WTC11 (cell line): ENCODE data around the gene PDE11A. TPM values are rescaled to one million over a fixed set of nuclear protein-coding genes. Genes with fewer than 3 reads are reported as not detected.

ENCODE experiments used
- ATAC-seq: fragments of 200-7000 bp; cut with Tn5 transposase; 2 replicates; pipeline ENCODE4 v1.10.0; 2021; ENCODE audit warnings: mild to moderate bottlenecking, moderate library complexity
- CTCF ChIA-PET: fragments of 300-600 bp; sonication (Branson Sonifier 250); formaldehyde crosslinking; loops from one replicate; lab custom pipeline; 2021; ENCODE audit warnings: antibody characterized with exemption; lab: Charles Lee
- POLR2A ChIA-PET: fragments of 350-600 bp; sonication (Branson Sonifier 250); formaldehyde crosslinking; loops from one replicate; lab custom pipeline; 2021; ENCODE audit warnings: antibody characterized with exemption; lab: Charles Lee
- DNase-seq: peaks from one replicate; pipeline ENCODE4 v3.0.0; 2021; ENCODE audit warnings: low spot score
- H3K27ac Mint-ChIP-seq: 2 replicates; pipeline ENCODE4 v1.8.0; 2021; ENCODE audit warnings: mixed read lengths
- H3K27me3 Mint-ChIP-seq: 2 replicates; pipeline ENCODE4 v1.8.0; 2021; ENCODE audit warnings: low read depth, mild to moderate bottlenecking, moderate library complexity, mixed read lengths
- H3K36me3 Mint-ChIP-seq: 2 replicates; pipeline ENCODE4 v1.8.0; 2021; ENCODE audit warnings: mixed read lengths
- H3K4me1 Mint-ChIP-seq: 2 replicates; pipeline ENCODE4 v1.8.0; 2022; ENCODE audit warnings: mixed read lengths
- H3K4me3 Mint-ChIP-seq: 2 replicates; pipeline ENCODE4 v1.8.0; 2021; ENCODE audit warnings: mild to moderate bottlenecking, moderate library complexity, mixed read lengths
- H3K9me3 Mint-ChIP-seq: 2 replicates; pipeline ENCODE4 v1.8.0; 2021; ENCODE audit warnings: mixed read lengths
- AFF4 ChIP-seq: sonication (generic); formaldehyde crosslinking; IDR thresholded peaks from 2 replicates; pipeline ENCODE4 v1.8.1; 2023; ENCODE audit warnings: mild to moderate bottlenecking, missing genetic modification reagents, borderline replicate concordance
- EMX1 ChIP-seq: fragments of 250-450 bp; sonication (Bioruptor Pico); IDR thresholded peaks from 2 replicates; pipeline ENCODE4 v1.8.0; 2021; ENCODE audit warnings: mild to moderate bottlenecking
- FOXJ3 ChIP-seq: sonication (generic); formaldehyde crosslinking; IDR thresholded peaks from 2 replicates; pipeline ENCODE4 v1.9.0; 2021; ENCODE audit warnings: missing genetic modification reagents, mild to moderate bottlenecking, borderline replicate concordance
- FOXP4 ChIP-seq: sonication (generic); formaldehyde crosslinking; IDR thresholded peaks from 2 replicates; pipeline ENCODE4 v1.8.0; 2022; ENCODE audit warnings: mild to moderate bottlenecking, missing genetic modification reagents
- JAZF1 ChIP-seq: fragments of 250-450 bp; sonication (Bioruptor Pico); IDR thresholded peaks from 2 replicates; pipeline ENCODE4 v1.9.0; 2021; ENCODE audit warnings: moderate library complexity, mild to moderate bottlenecking, inconsistent platforms
- MYBL2 ChIP-seq: sonication (generic); formaldehyde crosslinking; IDR thresholded peaks from 2 replicates; pipeline ENCODE4 v1.8.1; 2023; ENCODE audit warnings: mild to moderate bottlenecking, moderate library complexity, missing genetic modification reagents
- PRDM15 ChIP-seq: sonication (generic); formaldehyde crosslinking; IDR thresholded peaks from 2 replicates; pipeline ENCODE4 v1.8.0; 2022; ENCODE audit warnings: missing genetic modification reagents
- RELA ChIP-seq: sonication (generic); formaldehyde crosslinking; IDR thresholded peaks from 2 replicates; pipeline ENCODE4 v1.8.1; 2022; ENCODE audit warnings: missing genetic modification reagents, mild to moderate bottlenecking, borderline replicate concordance
- STAT6 ChIP-seq: sonication (generic); formaldehyde crosslinking; conservative IDR thresholded peaks from 2 replicates; pipeline ENCODE4 v1.8.1; 2023; ENCODE audit warnings: mild to moderate bottlenecking, low read depth, missing genetic modification reagents, moderate library complexity
- TEAD1 ChIP-seq: sonication (generic); formaldehyde crosslinking; IDR thresholded peaks from 2 replicates; pipeline ENCODE4 v1.8.0; 2022; ENCODE audit warnings: mild to moderate bottlenecking, missing genetic modification reagents
- TEAD4 ChIP-seq: sonication (generic); formaldehyde crosslinking; IDR thresholded peaks from 2 replicates; pipeline ENCODE4 v1.8.0; 2022; ENCODE audit warnings: mild to moderate bottlenecking, missing genetic modification reagents
- USF2 ChIP-seq: sonication (generic); formaldehyde crosslinking; IDR thresholded peaks from 2 replicates; pipeline ENCODE4 v1.8.1; 2023; ENCODE audit warnings: mild to moderate bottlenecking, missing genetic modification reagents, moderate library complexity
- ZNF232 ChIP-seq: sonication (generic); formaldehyde crosslinking; IDR thresholded peaks from 2 replicates; pipeline ENCODE4 v1.8.0; 2022; ENCODE audit warnings: mild to moderate bottlenecking, missing genetic modification reagents
- ZNF317 ChIP-seq: sonication (generic); formaldehyde crosslinking; IDR thresholded peaks from 2 replicates; pipeline ENCODE4 v1.8.1; 2023; ENCODE audit warnings: low read depth, mild to moderate bottlenecking, moderate library complexity, missing genetic modification reagents, borderline replicate concordance
- total RNA-seq: library from RNA; stranded (reverse); gene quantifications from 3 replicates; pipeline ENCODE4 v1.2.3, GENCODE V29; 2021

Gene PDE11A
- total RNA-seq, 1 experiment from 2014 or later, result 0.13 TPM

GRCh38 chr2:177964892-177965291, 107.7 kb downstream of the PDE11A start:
- POLR2A ChIA-PET, result no interaction called here
- no peak overlapping the region for H3K27ac Mint-ChIP-seq
- ATAC-seq (no peak), DNase-seq (no peak)
- H3K27me3 Mint-ChIP-seq, result no peaks in the 10 kb centered on the region
- TF ChIP-seq AFF4 (no peak), FOXJ3 (CRISPR knock-in tag) (no peak), PRDM15 (CRISPR knock-in tag) (no peak), EMX1 (no peak), USF2 (CRISPR knock-in tag) (no peak), TEAD1 (CRISPR knock-in tag) (no peak), ZNF317 (CRISPR knock-in tag) (no peak), JAZF1 (CRISPR knock-in tag) (no peak), RELA (CRISPR knock-in tag) (no peak), MYBL2 (CRISPR knock-in tag) (no peak), ZNF232 (no peak), TEAD4 (CRISPR knock-in tag) (no peak), STAT6 (no peak), FOXP4 (CRISPR knock-in tag) (no peak)
- CTCF ChIA-PET, result no interaction called here
- H3K4me3 Mint-ChIP-seq, result no peak overlapping the region
- H3K9me3 Mint-ChIP-seq, result no peaks in the 10 kb centered on the region
- no peaks in the 10 kb centered on the region for H3K36me3 Mint-ChIP-seq
- peaks cover 10% of the 10 kb centered on the region for H3K4me1 Mint-ChIP-seq
